Measurements from ENCODE around the gene RASAL3. TPM values are rescaled to one million over a fixed set of nuclear protein-coding genes. Genes with fewer than 3 reads are reported as not detected.

The RASAL3 gene
- total and polyA plus RNA-seq, 2 donors (not counting 1 experiment from before 2014, with no cell fraction given): not detected

DNA sequence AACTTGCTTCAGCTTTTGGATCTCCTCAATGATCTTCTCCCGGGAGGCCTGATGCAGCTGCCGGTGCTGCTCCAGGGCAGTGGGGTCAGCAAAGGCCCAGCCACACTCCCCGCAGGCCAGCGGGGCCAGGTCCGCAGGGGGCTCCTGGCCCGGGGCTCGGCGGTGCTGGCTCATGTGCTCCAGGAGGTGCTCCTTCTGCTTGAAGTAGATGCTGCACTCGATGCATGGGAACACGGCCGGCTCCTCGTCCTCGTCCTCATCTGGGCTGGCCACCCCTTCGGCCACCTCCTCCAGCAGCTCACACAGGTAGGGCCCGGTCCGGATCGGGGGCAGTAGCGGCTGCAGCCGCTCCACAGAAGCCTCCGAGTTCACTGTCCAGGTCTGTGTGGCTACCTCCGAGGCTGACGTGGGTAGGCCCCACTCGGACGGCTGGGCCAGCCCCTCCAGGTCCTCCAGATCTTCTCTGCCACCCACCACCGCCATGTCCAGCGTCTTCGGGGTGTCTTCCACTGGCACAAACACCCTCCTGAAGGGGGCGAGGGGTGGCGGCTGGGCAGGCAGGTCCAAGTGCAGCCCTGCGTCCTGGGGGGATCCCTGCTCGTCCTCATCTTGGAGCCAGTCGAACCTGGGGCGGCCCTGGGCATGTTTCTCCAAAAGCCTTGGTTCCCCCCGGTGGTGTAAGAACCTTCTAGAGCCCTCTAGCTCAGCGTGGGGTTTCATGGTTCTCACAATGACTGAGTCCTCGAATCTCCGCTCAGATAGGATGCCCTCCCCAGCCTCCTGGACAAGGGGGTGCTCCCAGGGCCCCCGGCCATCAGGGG is 24.3 kb downstream of the RASAL3 start:
- no peak for TF ChIP-seq EZH2 (IDR thresholded peaks at IDR 0.05; ENCODE audit: low read length, missing control alignments)
- TF ChIP-seq, protein P1, sequence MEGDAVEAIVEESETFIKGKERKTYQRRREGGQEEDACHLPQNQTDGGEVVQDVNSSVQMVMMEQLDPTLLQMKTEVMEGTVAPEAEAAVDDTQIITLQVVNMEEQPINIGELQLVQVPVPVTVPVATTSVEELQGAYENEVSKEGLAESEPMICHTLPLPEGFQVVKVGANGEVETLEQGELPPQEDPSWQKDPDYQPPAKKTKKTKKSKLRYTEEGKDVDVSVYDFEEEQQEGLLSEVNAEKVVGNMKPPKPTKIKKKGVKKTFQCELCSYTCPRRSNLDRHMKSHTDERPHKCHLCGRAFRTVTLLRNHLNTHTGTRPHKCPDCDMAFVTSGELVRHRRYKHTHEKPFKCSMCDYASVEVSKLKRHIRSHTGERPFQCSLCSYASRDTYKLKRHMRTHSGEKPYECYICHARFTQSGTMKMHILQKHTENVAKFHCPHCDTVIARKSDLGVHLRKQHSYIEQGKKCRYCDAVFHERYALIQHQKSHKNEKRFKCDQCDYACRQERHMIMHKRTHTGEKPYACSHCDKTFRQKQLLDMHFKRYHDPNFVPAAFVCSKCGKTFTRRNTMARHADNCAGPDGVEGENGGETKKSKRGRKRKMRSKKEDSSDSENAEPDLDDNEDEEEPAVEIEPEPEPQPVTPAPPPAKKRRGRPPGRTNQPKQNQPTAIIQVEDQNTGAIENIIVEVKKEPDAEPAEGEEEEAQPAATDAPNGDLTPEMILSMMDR (conservative IDR thresholded peaks at IDR 0.05 in 1 of 2, IDR thresholded peaks at IDR 0.05 in 1 of 2; ENCODE audit: low read depth in 1 of 2, low read length in 2 of 2): no peak

DNA sequence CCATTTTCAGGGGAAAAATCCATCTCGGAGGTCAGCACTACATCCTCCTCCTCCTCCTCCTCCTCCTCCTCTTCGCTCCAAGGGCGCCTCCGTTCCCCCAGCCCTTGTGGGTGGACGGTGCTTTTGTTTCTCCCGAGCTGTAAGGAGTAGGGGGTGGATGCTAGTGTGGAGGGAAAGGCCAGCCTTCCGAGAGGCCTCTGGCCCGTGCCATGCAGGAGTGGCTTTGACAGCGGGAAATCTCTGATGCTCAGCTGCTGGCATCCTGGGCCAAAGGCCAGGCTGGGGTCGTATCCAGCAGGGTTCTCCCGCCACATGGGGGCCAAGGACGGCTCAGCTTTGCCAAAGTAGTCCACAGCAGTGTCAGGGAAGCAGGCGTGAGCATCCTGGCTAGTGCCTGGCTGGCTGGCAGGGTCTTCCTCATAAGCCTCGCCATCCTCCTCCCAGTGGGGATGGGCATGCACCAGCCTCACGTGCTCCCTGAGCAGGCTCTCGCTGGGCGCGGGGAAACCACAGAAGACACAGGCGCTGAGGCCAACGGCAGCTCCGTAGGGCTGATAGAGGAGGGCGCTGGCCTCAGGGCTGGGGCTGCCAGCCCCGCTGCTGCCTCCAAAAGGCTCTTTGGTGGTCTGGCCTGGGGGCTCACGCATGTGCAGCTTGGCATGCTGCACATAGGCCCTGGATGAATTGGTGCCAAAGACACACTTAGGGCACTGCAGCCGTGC is 25.1 kb downstream of the RASAL3 start:
- no peak overlapping the region for H3K4me2 ChIP-seq (ENCODE audit: extremely low read depth, insufficient read depth, low read length)
- DNase-seq (ENCODE audit: low read depth in 2 of 2): no peak
- H4K20me1 ChIP-seq (ENCODE audit: control insufficient read depth, extremely low read depth, insufficient read depth, low read length): no peaks in the 10 kb centered on the region
- no peak for TF ChIP-seq EZH2 (IDR thresholded peaks at IDR 0.05; ENCODE audit: low read length, missing control alignments)
- TF ChIP-seq, protein P1 (conservative IDR thresholded peaks at IDR 0.05 in 1 of 2, IDR thresholded peaks at IDR 0.05 in 1 of 2; ENCODE audit: low read depth in 1 of 2, low read length in 2 of 2): no peak
- no peak overlapping the region for H3K9ac ChIP-seq (ENCODE audit: insufficient read depth, low read length)
- H3K79me2 ChIP-seq (ENCODE audit: control insufficient read depth, insufficient read depth, low read length): no peaks in the 10 kb centered on the region
- H3K9me3 ChIP-seq (ENCODE audit: control insufficient read depth, insufficient read depth, low read depth, low read length): no peaks in the 10 kb centered on the region
- H3K36me3 ChIP-seq (ENCODE audit: control insufficient read depth, insufficient read depth, low read length): no peaks in the 10 kb centered on the region
- no peak overlapping the region for H3K4me3 ChIP-seq (replicated peaks in 1 of 4; ENCODE audit: control extremely low read depth in 1 of 4, insufficient read depth in 1 of 4, low read depth in 3 of 4, low read length in 4 of 4)
- no peak overlapping the region for H3K27ac ChIP-seq (ENCODE audit: insufficient read depth, low read length)
- no peak overlapping the region for H2AFZ ChIP-seq (ENCODE audit: low read length)
- H3K27me3 ChIP-seq (ENCODE audit: control insufficient read depth, insufficient read depth, low read length): no peaks in the 10 kb centered on the region
- H3K4me1 ChIP-seq (ENCODE audit: control insufficient read depth, extremely low read depth, insufficient read depth, low read length): no peaks in the 10 kb centered on the region

More for the DNA sequence above, 24.3 kb downstream of the RASAL3 start:
- Histone ChIP-seq H4K20me1 (ENCODE audit: control insufficient read depth, extremely low read depth, insufficient read depth, low read length) (no peaks in the 10 kb centered on the region), H3K4me3 (replicated peaks in 1 of 4; ENCODE audit: control extremely low read depth in 1 of 4, insufficient read depth in 1 of 4, low read depth in 3 of 4, low read length in 4 of 4) (no peak overlapping the region), H3K79me2 (ENCODE audit: control insufficient read depth, insufficient read depth, low read length) (no peaks in the 10 kb centered on the region), H3K4me1 (ENCODE audit: control insufficient read depth, extremely low read depth, insufficient read depth, low read length) (no peaks in the 10 kb centered on the region), H3K9me3 (ENCODE audit: control insufficient read depth, insufficient read depth, low read depth, low read length) (no peaks in the 10 kb centered on the region), H3K9ac (ENCODE audit: insufficient read depth, low read length) (no peak overlapping the region), H3K27me3 (ENCODE audit: control insufficient read depth, insufficient read depth, low read length) (no peaks in the 10 kb centered on the region), H3K27ac (ENCODE audit: insufficient read depth, low read length) (no peak overlapping the region), H3K36me3 (ENCODE audit: control insufficient read depth, insufficient read depth, low read length) (no peaks in the 10 kb centered on the region), H2AFZ (ENCODE audit: low read length) (no peak overlapping the region), H3K4me2 (ENCODE audit: extremely low read depth, insufficient read depth, low read length) (no peak overlapping the region)
- no peak for DNase-seq (ENCODE audit: low read depth in 2 of 2)

DNA sequence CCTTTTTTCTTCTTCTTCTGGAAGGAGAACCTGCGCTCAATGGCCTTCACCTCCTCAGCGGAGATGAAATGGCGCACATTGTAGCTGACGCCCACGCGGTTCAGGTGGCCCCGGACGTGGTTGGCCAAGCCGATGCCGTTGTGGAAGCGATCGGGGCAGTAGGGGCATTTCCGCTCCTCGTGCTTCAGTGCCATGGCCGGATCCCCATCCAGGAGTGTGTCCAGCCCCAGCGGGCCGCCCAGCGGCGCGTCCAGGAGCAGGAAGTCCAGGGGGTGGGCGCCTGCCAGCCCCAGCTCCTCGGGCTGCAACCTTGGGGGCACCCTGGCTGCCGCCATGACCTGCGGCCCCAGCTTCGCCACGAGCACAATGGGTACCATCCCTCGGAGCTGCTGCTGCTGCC is 25.8 kb downstream of the RASAL3 start:
- Histone ChIP-seq H2AFZ (ENCODE audit: low read length) (no peak overlapping the region), H3K27me3 (ENCODE audit: control insufficient read depth, insufficient read depth, low read length) (no peaks in the 10 kb centered on the region), H3K4me1 (ENCODE audit: control insufficient read depth, extremely low read depth, insufficient read depth, low read length) (no peaks in the 10 kb centered on the region), H3K4me3 (replicated peaks in 1 of 4; ENCODE audit: control extremely low read depth in 1 of 4, insufficient read depth in 1 of 4, low read depth in 3 of 4, low read length in 4 of 4) (no peak overlapping the region), H3K79me2 (ENCODE audit: control insufficient read depth, insufficient read depth, low read length) (no peaks in the 10 kb centered on the region), H3K36me3 (ENCODE audit: control insufficient read depth, insufficient read depth, low read length) (no peaks in the 10 kb centered on the region), H3K4me2 (ENCODE audit: extremely low read depth, insufficient read depth, low read length) (no peak overlapping the region), H4K20me1 (ENCODE audit: control insufficient read depth, extremely low read depth, insufficient read depth, low read length) (no peaks in the 10 kb centered on the region), H3K27ac (ENCODE audit: insufficient read depth, low read length) (no peak overlapping the region), H3K9me3 (ENCODE audit: control insufficient read depth, insufficient read depth, low read depth, low read length) (no peaks in the 10 kb centered on the region), H3K9ac (ENCODE audit: insufficient read depth, low read length) (no peak overlapping the region)
- no peak for TF ChIP-seq EZH2 (IDR thresholded peaks at IDR 0.05; ENCODE audit: low read length, missing control alignments)
- TF ChIP-seq, protein P1 (conservative IDR thresholded peaks at IDR 0.05 in 1 of 2, IDR thresholded peaks at IDR 0.05 in 1 of 2; ENCODE audit: low read depth in 1 of 2, low read length in 2 of 2): no peak
- DNase-seq (ENCODE audit: low read depth in 2 of 2): no peak

Data from fibroblast of lung (primary cell).